Panc1 (cell line): ENCODE data around the gene PRDX6.

ENCODE experiments used
- POLR2AphosphoS5 ChIP-seq: IDR thresholded peaks from 2 replicates; pipeline ENCODE4 v1.6.1; 2012; ENCODE audit warnings: mild to moderate bottlenecking, low read depth, low read length, moderate library complexity
- SIN3A ChIP-seq: IDR thresholded peaks from 2 replicates; pipeline ENCODE4 v1.6.1; 2012; ENCODE audit warnings: low read depth, mild to moderate bottlenecking, low read length, moderate library complexity, borderline replicate concordance; ENCODE audit not compliant: insufficient read depth
- TCF7L2 ChIP-seq: IDR thresholded peaks from 2 replicates; pipeline ENCODE4 v1.6.1; 2011; ENCODE audit warnings: mild to moderate bottlenecking, low read depth, low read length, inconsistent platforms
- TF ChIP-seq, protein P1 (sequence below), 2 experiments: IDR thresholded peaks; 2 replicates each; pipeline ENCODE4 v1.6.1; 2011 to 2012; ENCODE audit warnings: low read depth in 2 of 2, control low read depth in 1 of 2, low read length in 1 of 2, mild to moderate bottlenecking in 1 of 2, moderate library complexity in 1 of 2; ENCODE audit not compliant: insufficient read depth in 1 of 2
- TF ChIP-seq, protein P2 (sequence below): fragments of 450-650 bp; IDR thresholded peaks from 2 replicates; pipeline ENCODE4 v1.5.1; 2017; ENCODE audit warnings: mild to moderate bottlenecking

DNA sequence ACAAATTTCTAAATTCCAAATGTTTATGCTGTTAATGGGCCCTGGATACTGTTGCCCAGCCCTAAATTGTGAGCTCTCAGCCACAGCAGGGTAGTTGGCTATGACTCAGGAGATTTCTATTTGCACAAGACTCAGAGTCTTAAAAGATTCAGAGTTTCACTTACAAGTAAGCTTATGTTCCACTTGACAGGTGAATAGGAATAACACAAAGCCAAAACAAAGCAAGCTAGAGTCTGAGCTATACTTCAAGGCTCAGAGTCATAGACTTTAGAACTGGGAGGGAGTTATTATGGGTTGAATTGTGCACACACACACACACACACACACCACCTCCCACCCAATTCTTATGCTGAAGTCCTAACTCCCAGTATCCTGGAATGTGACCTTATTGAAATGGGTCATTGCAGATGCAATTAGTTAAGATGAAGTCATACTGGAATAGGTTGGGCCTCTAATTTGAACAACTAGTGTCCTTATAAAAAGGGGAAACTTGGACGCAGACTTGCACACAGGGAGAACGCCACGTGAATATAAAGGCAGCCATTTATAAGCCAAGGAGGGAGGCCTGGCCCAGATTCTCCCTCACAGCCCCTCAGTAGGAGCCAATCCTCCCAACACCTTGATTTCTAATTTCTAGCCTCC is 30.2 kb downstream of the PRDX6 start:
- no peak for TF ChIP-seq POLR2AphosphoS5
- TF ChIP-seq, protein P1, sequence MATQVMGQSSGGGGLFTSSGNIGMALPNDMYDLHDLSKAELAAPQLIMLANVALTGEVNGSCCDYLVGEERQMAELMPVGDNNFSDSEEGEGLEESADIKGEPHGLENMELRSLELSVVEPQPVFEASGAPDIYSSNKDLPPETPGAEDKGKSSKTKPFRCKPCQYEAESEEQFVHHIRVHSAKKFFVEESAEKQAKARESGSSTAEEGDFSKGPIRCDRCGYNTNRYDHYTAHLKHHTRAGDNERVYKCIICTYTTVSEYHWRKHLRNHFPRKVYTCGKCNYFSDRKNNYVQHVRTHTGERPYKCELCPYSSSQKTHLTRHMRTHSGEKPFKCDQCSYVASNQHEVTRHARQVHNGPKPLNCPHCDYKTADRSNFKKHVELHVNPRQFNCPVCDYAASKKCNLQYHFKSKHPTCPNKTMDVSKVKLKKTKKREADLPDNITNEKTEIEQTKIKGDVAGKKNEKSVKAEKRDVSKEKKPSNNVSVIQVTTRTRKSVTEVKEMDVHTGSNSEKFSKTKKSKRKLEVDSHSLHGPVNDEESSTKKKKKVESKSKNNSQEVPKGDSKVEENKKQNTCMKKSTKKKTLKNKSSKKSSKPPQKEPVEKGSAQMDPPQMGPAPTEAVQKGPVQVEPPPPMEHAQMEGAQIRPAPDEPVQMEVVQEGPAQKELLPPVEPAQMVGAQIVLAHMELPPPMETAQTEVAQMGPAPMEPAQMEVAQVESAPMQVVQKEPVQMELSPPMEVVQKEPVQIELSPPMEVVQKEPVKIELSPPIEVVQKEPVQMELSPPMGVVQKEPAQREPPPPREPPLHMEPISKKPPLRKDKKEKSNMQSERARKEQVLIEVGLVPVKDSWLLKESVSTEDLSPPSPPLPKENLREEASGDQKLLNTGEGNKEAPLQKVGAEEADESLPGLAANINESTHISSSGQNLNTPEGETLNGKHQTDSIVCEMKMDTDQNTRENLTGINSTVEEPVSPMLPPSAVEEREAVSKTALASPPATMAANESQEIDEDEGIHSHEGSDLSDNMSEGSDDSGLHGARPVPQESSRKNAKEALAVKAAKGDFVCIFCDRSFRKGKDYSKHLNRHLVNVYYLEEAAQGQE (IDR thresholded peaks at IDR 0.05; ENCODE audit: insufficient read depth in 1 of 2, low read depth in 2 of 2, low read length in 1 of 2), result no peak
- no peak for TF ChIP-seq SIN3A
- TF ChIP-seq, protein P2, sequence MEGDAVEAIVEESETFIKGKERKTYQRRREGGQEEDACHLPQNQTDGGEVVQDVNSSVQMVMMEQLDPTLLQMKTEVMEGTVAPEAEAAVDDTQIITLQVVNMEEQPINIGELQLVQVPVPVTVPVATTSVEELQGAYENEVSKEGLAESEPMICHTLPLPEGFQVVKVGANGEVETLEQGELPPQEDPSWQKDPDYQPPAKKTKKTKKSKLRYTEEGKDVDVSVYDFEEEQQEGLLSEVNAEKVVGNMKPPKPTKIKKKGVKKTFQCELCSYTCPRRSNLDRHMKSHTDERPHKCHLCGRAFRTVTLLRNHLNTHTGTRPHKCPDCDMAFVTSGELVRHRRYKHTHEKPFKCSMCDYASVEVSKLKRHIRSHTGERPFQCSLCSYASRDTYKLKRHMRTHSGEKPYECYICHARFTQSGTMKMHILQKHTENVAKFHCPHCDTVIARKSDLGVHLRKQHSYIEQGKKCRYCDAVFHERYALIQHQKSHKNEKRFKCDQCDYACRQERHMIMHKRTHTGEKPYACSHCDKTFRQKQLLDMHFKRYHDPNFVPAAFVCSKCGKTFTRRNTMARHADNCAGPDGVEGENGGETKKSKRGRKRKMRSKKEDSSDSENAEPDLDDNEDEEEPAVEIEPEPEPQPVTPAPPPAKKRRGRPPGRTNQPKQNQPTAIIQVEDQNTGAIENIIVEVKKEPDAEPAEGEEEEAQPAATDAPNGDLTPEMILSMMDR, result no peak
- no peak for TF ChIP-seq TCF7L2
